K562 (cell line): ENCODE data around the gene SLC38A1. TPM values are rescaled to one million over a fixed set of nuclear protein-coding genes. Genes with fewer than 3 reads are reported as not detected.

ENCODE experiments used
- ATF7 ChIP-seq: fragments of 450-650 bp; IDR thresholded peaks from 2 replicates; pipeline ENCODE4 v1.7.1; 2014; ENCODE audit warnings: mild to moderate bottlenecking, moderate library complexity
- CAMTA2 ChIP-seq: fragments of 250-450 bp; sonication (Bioruptor Pico); conservative IDR thresholded peaks from 2 replicates; pipeline ENCODE4 v1.5.1; 2022
- CREB1 ChIP-seq, 2 experiments: sonication (generic) in 1 of 2; formaldehyde crosslinking in 1 of 2; IDR thresholded peaks; 2 replicates each; pipeline versions ENCODE4 v1.6.1 to v1.8.0; 2012 to 2022; ENCODE audit warnings: inconsistent platforms in 1 of 2, mild to moderate bottlenecking in 1 of 2, missing genetic modification reagents in 1 of 2, moderate library complexity in 1 of 2
- JUN ChIP-seq, 2 experiments: sonication (generic) in 1 of 2; formaldehyde crosslinking in 1 of 2; IDR thresholded peaks; 2 replicates each; pipeline versions ENCODE4 v1.6.1 to v1.8.0; 2012 to 2022; ENCODE audit warnings: borderline replicate concordance in 2 of 2, mild to moderate bottlenecking in 2 of 2, improper control_type of control experiment in 1 of 2, low read depth in 1 of 2, low read length in 1 of 2, missing genetic modification reagents in 1 of 2
- KLF10 ChIP-seq: fragments of 250-450 bp; sonication (Bioruptor Pico); IDR thresholded peaks from 2 replicates; pipeline ENCODE4 v1.6.1; 2021; ENCODE audit warnings: matching md5 sums
- MCM5 ChIP-seq: fragments of 450-650 bp; IDR thresholded peaks from 2 replicates; pipeline ENCODE4 v1.6.1; 2016; ENCODE audit warnings: low read depth
- MTA1 ChIP-seq: fragments of 450-650 bp; IDR thresholded peaks from 2 replicates; pipeline ENCODE4 v1.6.1; 2017; ENCODE audit warnings: borderline replicate concordance
- NUFIP1 ChIP-seq: fragments of 450-650 bp; IDR thresholded peaks from 2 replicates; pipeline ENCODE4 v1.6.1; 2018; ENCODE audit not compliant: partially characterized antibody
- SMC3 ChIP-seq: conservative IDR thresholded peaks from 2 replicates; pipeline ENCODE4 v1.6.1; 2011; ENCODE audit warnings: low read depth, low read length, improper control_type of control experiment; ENCODE audit not compliant: insufficient read depth
- ZEB2 ChIP-seq: fragments of 450-650 bp; IDR thresholded peaks from 2 replicates; pipeline ENCODE4 v1.6.1; 2016
- ZNF318 ChIP-seq, 2 experiments: fragments of 450-650 bp; IDR thresholded peaks; 2 replicates each; pipeline ENCODE4 v1.6.1; 2016; ENCODE audit warnings: mild to moderate bottlenecking in 2 of 2, borderline replicate concordance in 1 of 2, low read depth in 1 of 2, moderate library complexity in 1 of 2
- ZNF444 ChIP-seq: fragments of 250-450 bp; sonication (Bioruptor Pico); IDR thresholded peaks from 2 replicates; pipeline ENCODE4 v1.4.0; 2020; ENCODE audit warnings: mild to moderate bottlenecking, moderate library complexity
- polyA plus RNA-seq, 8 experiments: library from polyadenylated mRNA; depleted of rRNA in 4 of 8; stranded (reverse) in 5 of 8; unstranded in 3 of 8; fragments of >200 nt; fragmentation: Nextera tagmentation in 2 of 8; fragmentation: Illumina TruSeq in 1 of 8; extraction: Ambion mirVana in 2 of 8; extraction: Trizol in 1 of 8; gene quantifications; 2 replicates each; pipeline versions ENCODE4 v1.2.1 to v1.2.3, GENCODE V29; 2011 to 2014; ENCODE audit warnings: inconsistent platforms in 1 of 8, missing spikeins in 1 of 8
- total RNA-seq, 7 experiments: library from RNA; depleted of rRNA in 6 of 7; stranded (reverse); fragments of >200 nt in 6 of 7; fragmentation: Illumina TruSeq in 2 of 7; extraction: Trizol in 2 of 7; gene quantifications; 2 replicates each; pipeline versions ENCODE4 v1.2.1 to v1.2.3, GENCODE V29; 2011 to 2021; ENCODE audit warnings: low replicate concordance in 1 of 7

The SLC38A1 gene
- total and polyA plus RNA-seq, 9 of the 15 experiments (the other 6 are each of a cell fraction or from before 2014, with no cell fraction given): 51.9 to 112 (median 75.0) TPM

DNA sequence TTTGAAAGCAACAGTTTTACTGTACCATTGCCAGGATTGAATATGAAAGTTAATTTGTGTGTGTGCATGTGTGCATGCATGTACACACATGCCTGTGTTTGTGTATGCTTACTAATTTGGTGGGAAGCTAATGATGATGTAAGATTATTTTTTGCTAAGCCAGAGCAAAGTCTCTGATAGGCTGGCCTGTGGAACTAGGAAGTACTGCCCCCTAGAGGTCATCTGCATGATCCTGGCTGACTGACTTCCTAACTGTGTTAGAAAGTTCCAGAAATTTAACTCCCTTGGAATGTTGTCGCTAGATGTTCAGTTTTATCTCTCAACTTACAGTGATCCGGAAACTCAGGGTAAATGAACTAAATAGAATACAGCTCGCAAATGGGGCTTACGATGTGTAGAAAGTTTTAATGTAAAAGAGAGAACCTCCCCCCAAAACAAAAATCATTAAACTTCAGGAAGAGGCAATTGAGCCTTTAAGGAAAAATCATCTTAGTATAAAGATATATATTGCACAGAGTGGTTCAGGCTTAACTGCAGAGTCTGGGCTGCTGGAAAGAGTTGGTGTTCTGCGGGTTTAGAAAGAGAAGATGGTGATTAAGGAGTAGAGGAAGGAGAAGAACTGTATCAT is 34.3 kb upstream of the SLC38A1 start (continued):
- TF ChIP-seq ZNF318 (IDR thresholded peaks at IDR 0.05; ENCODE audit: borderline replicate concordance in 1 of 2, low read depth in 1 of 2): no peak
- TF ChIP-seq SMC3: 0 out of 2 replicates have a peak, but pooled peaks have one; percentile 20
- no peak for TF ChIP-seq KLF10 (CRISPR knock-in tag)
- TF ChIP-seq MCM5: no peak
- TF ChIP-seq CAMTA2 (CRISPR knock-in tag): no peak
- peak; percentile 52 for TF ChIP-seq ATF7
- no peak for TF ChIP-seq NUFIP1
- no peak for TF ChIP-seq JUN (IDR thresholded peaks at IDR 0.05; ENCODE audit: borderline replicate concordance, low read depth, low read length)
- TF ChIP-seq JUN (CRISPR knock-in tag; IDR thresholded peaks at IDR 0.05; ENCODE audit: borderline replicate concordance): no peak
- TF ChIP-seq ZNF444 (CRISPR knock-in tag): no peak
- TF ChIP-seq CREB1 (IDR thresholded peaks at IDR 0.05): no peak
- TF ChIP-seq CREB1 (CRISPR knock-in tag; IDR thresholded peaks at IDR 0.05): no peak
- TF ChIP-seq MTA1: no peak
- TF ChIP-seq ZEB2: no peak
